HL-60 (cell line): Measurements from ENCODE around the gene PRPH.
A peak's percentile ranks its signal among the peaks of the same experiment; 100 is the strongest.

Experiments
- DNase-seq, 2 experiments: peaks; one replicate each; pipeline ENCODE4 v3.0.0-alpha.2; 2010 to 2020; ENCODE audit warnings: low read depth in 1 of 2, low spot score in 1 of 2
- H3K27ac ChIP-seq: fragments of 250-450 bp; sonication (Bioruptor Pico); replicated peaks from 2 replicates; pipeline ENCODE4 v1.5.1; 2020; ENCODE audit warnings: mild to moderate bottlenecking, moderate library complexity
- H3K27me3 ChIP-seq: fragments of 250-450 bp; sonication (Bioruptor Pico); 2 replicates; pipeline ENCODE4 v1.5.1; 2021; ENCODE audit warnings: mild to moderate bottlenecking, moderate library complexity; ENCODE audit not compliant: insufficient read depth, poor library complexity, severe bottlenecking
- H3K4me3 ChIP-seq: replicated peaks from 2 replicates; pipeline ENCODE4 v1.5.1; 2011; ENCODE audit warnings: mild to moderate bottlenecking, control low read depth, low read length; ENCODE audit not compliant: insufficient read depth
- CTCF ChIP-seq: IDR thresholded peaks from one replicate; pipeline ENCODE4 v1.5.1; 2011; ENCODE audit warnings: low read length, control low read depth, inconsistent platforms; ENCODE audit not compliant: insufficient read depth
- GABPA ChIP-seq: IDR thresholded peaks from 2 replicates; pipeline ENCODE4 v1.6.1; 2012; ENCODE audit warnings: low read depth
- POLR2AphosphoS5 ChIP-seq: IDR thresholded peaks from 2 replicates; pipeline ENCODE4 v1.6.1; 2012; ENCODE audit warnings: low read depth
- REST ChIP-seq: IDR thresholded peaks from 2 replicates; pipeline ENCODE4 v1.6.1; 2012; ENCODE audit warnings: low read depth; ENCODE audit not compliant: insufficient replicate concordance
- SPI1 ChIP-seq: IDR thresholded peaks from 2 replicates; pipeline ENCODE4 v1.6.1; 2012; ENCODE audit warnings: low read depth, mild to moderate bottlenecking, borderline replicate concordance

The PRPH gene

GRCh38 chr12:49261721-49262120 is 33.2 kb upstream of the PRPH start:
- Histone ChIP-seq H3K4me3 (no peak overlapping the region), H3K27ac (no peak overlapping the region), H3K27me3 (no peaks in the 10 kb centered on the region)
- TF ChIP-seq GABPA (no peak), REST (no peak), POLR2AphosphoS5 (no peak), CTCF (no peak), SPI1 (no peak)
- DNase-seq, result no peak

- TF ChIP-seq GABPA (no peak), POLR2AphosphoS5 (no peak), CTCF (no peak), REST (no peak), SPI1 (no peak)
- DNase-seq, result no peak
- Histone ChIP-seq H3K27me3 (no peaks in the 10 kb centered on the region), H3K4me3 (peak overlapping the region; percentile 13; the same call in 1 of the 2 replicates), H3K27ac (no peak overlapping the region; the same call in 1 of the 2 replicates)
Observed at GRCh38 chr12:49263400-49263763, 31.6 kb upstream of the PRPH start.

- TF ChIP-seq GABPA, result no peak
- TF ChIP-seq CTCF, result no peak
- TF ChIP-seq REST, result no peak
- no peak for TF ChIP-seq SPI1
- no peak for TF ChIP-seq POLR2AphosphoS5
- H3K27me3 ChIP-seq, result no peaks in the 10 kb centered on the region
- DNase-seq, result peak in 1 of 2 experiments; percentile 65
- peak overlapping the region; percentile 76 for H3K27ac ChIP-seq
- peak overlapping the region; percentile 86 for H3K4me3 ChIP-seq
Observed at GRCh38 chr12:49264466-49264872, 30.5 kb upstream of the PRPH start.
